Measurements from ENCODE around the gene FAM193A.

The FAM193A gene

GRCh38 chr4:2781911-2782310 lies 245.5 kb downstream of the FAM193A start:
- no peak for DNase-seq (ENCODE audit: extremely low spot score)
- POLR2A ChIA-PET, result no interaction called here
- CTCF ChIA-PET, result interaction anchor here (1.1 to 3.8 kb wide), 4 partner anchors 16 to 263 kb away, joined by 3 to 20 read pairs (median 4); no protein-coding TSS in a partner anchor
- TF ChIP-seq CTCF (IDR thresholded peaks at IDR 0.05; ENCODE audit: control extremely low read depth, extremely low read depth, low read depth, missing control alignments), result no peak

Measured in GM10248 (cell line).